Activated naive CD8-positive, alpha-beta T cell treated with anti-CD3 and anti-CD28 coated beads, Interleukin-2, amount 10 ng/mL, durations not matched to agents 7 days and 5 days (primary cell): ENCODE measurements around the gene TMEM140. TPM values are rescaled to one million over a fixed set of nuclear protein-coding genes. Genes with fewer than 3 reads are reported as not detected.
A peak's percentile ranks its signal among the peaks of the same experiment; 100 is the strongest.

Source experiments
- ATAC-seq: fragments of 150-1000 bp; cut with Tn5 transposase; one replicate; pipeline ENCODE4 v1.10.0; 2021; ENCODE audit warnings: low read depth, moderate library complexity
- POLR2A ChIA-PET: fragments of 350-600 bp; sonication (Branson Sonifier 250); formaldehyde crosslinking; loops from one replicate; lab custom pipeline; 2021; ENCODE audit warnings: antibody characterized with exemption; lab: Charles Lee
- DNase-seq: peaks from one replicate; pipeline ENCODE4 v3.0.0; 2021
- H3K27ac Mint-ChIP-seq: one replicate; pipeline ENCODE4 v1.8.0; 2022; ENCODE audit warnings: mild to moderate bottlenecking, mixed read lengths
- H3K27me3 Mint-ChIP-seq: one replicate; pipeline ENCODE4 v1.8.0; 2022; ENCODE audit warnings: mild to moderate bottlenecking, moderate library complexity, mixed read lengths
- H3K36me3 Mint-ChIP-seq: one replicate; pipeline ENCODE4 v1.8.0; 2021; ENCODE audit warnings: mild to moderate bottlenecking, mixed read lengths
- H3K4me1 Mint-ChIP-seq: one replicate; pipeline ENCODE4 v1.8.0; 2021; ENCODE audit warnings: mixed read lengths
- H3K4me3 Mint-ChIP-seq: one replicate; pipeline ENCODE4 v1.8.0; 2022; ENCODE audit warnings: mild to moderate bottlenecking, moderate library complexity, mixed read lengths
- H3K9me3 Mint-ChIP-seq: one replicate; pipeline ENCODE4 v1.8.0; 2021; ENCODE audit warnings: mixed read lengths
- total RNA-seq, 2 experiments: library from RNA; stranded (reverse); gene quantifications; one replicate each; pipeline ENCODE4 v1.2.3, GENCODE V29; 2021

Gene TMEM140
- total RNA-seq, 2 experiments from 2014 or later = 29.8 to 31.0 TPM

DNA sequence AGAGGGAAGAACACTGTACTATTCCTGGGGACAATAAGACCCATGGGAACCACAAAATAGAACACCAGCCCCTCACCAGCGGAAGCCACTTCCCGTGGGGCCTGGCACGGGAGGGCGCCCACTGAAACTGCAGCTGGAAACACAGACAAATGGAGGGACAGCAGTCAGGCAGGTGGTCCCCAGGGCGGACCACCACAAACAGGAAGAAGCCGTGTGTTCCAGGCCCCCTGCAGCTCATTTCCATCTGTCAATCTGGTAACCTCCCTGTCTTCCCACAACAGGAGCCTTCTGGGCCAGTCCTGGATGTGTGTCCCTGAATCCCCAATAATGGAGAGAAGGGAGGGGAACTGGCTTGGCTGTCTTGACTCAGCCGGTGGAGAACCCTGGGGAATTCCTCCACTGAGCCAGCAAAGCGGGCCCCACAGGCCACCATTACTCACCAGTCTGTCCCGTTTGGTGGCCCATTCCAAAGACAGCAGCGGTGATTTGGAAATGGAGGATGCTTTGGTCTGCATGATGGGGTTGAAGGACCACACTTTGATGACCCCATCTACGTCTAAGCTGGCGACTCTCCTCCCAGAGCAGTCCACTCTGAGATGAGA is 46.7 kb downstream of the TMEM140 start:
- peaks cover 2% of the 10 kb centered on the region for H3K4me1 Mint-ChIP-seq
- peaks cover 10% of the 10 kb centered on the region for H3K36me3 Mint-ChIP-seq
- no peaks in the 10 kb centered on the region for H3K9me3 Mint-ChIP-seq
- H3K27me3 Mint-ChIP-seq = no peaks in the 10 kb centered on the region
- H3K4me3 Mint-ChIP-seq = no peak overlapping the region
- POLR2A ChIA-PET = no interaction called here
- no peak for ATAC-seq
- no peak overlapping the region for H3K27ac Mint-ChIP-seq
- DNase-seq = no peak

DNA sequence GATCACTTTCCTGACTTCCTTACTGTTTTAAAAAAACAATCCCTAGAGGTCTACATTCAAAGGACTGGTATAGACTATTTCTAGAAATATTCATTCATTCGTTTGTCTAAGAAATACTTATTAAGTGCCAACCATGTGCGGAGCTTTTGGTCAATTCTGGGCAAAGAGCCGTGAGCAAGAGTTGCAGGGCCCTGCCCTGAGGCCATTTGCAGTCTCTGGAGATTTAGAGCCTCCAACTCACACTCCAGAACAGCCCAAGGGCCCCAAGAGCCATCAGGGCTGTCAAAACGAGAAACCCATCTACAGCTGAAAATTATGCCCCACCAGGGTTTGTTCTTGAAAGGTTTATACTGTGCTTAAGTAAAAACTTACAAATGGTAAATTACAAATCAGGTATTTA is 47.3 kb downstream of the TMEM140 start:
- H3K9me3 Mint-ChIP-seq = no peaks in the 10 kb centered on the region
- peaks cover 10% of the 10 kb centered on the region for H3K36me3 Mint-ChIP-seq
- H3K27ac Mint-ChIP-seq = no peak overlapping the region
- ATAC-seq (no peak), DNase-seq (no peak)
- H3K4me3 Mint-ChIP-seq = no peak overlapping the region
- no peaks in the 10 kb centered on the region for H3K27me3 Mint-ChIP-seq
- POLR2A ChIA-PET = no interaction called here
- peaks cover 2% of the 10 kb centered on the region for H3K4me1 Mint-ChIP-seq

DNA sequence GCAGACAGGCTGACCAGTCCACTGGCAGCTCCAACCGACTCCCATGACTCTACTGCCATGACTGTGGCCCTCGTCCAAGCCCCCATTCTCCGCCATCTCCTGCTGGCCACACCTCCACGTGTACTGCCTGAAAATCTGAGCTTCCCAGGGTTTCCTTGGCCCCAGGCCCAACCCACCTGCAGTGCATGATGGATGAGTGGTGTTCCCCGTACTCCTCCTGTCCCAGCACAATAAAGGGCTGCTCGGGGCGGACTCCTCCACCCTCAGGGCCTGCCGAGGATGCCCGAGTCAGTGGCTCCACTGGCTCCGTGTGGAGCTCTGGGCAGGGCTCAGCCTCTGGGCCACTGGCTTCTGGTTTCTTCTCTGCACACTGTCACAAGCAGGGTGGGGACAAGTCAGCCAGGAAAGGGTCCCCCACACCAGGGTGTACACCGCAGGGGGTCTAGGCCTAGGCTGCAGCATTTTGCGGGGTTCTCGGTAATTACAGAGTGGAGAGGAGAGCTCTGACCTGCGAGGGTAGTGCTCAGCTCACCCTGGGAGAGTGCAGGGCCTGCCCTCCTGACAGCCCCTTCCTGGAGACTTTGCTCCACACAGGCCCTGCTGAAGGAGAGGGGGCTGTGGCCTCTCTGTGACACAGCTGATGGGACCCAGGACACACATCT is 48.2 kb downstream of the TMEM140 start:
- Mint-ChIP-seq H3K27me3 (no peaks in the 10 kb centered on the region), H3K4me3 (no peak overlapping the region), H3K36me3 (peaks cover 7% of the 10 kb centered on the region), H3K9me3 (no peaks in the 10 kb centered on the region), H3K4me1 (peaks cover 2% of the 10 kb centered on the region), H3K27ac (no peak overlapping the region)
- POLR2A ChIA-PET = no interaction called here
- DNase-seq (no peak), ATAC-seq (no peak)

DNA sequence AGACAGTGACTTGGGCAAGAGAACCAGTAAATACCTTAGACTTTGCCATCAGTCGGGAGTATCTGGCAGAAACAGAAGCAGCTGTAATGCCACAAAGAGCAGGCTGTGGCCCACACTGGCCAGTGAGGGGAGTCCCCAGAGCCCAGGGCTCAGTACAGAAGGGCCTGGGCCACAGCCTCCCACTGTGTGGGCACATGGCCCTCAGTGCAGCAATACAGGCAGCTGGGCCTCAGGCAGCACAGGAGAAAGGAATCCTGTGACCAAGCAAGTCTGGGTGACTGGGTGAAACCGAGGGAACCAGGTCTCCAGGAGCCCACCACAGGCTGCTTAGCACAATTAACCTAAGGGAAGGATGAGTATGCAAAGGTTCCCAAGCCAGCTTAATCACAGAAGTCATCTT is 49.5 kb downstream of the TMEM140 start:
- POLR2A ChIA-PET = interaction anchor here (1.7 kb wide), 1 partner anchor 13 kb away, joined by 5 read pairs; the partner anchor contains the start of gene WDR91
- DNase-seq (no peak), ATAC-seq (no peak)
- peaks cover 8% of the 10 kb centered on the region for H3K36me3 Mint-ChIP-seq
- no peak overlapping the region for H3K4me3 Mint-ChIP-seq
- H3K27me3 Mint-ChIP-seq = no peaks in the 10 kb centered on the region
- H3K4me1 Mint-ChIP-seq = peaks cover 5% of the 10 kb centered on the region
- H3K27ac Mint-ChIP-seq = no peak overlapping the region
- H3K9me3 Mint-ChIP-seq = no peaks in the 10 kb centered on the region

DNA sequence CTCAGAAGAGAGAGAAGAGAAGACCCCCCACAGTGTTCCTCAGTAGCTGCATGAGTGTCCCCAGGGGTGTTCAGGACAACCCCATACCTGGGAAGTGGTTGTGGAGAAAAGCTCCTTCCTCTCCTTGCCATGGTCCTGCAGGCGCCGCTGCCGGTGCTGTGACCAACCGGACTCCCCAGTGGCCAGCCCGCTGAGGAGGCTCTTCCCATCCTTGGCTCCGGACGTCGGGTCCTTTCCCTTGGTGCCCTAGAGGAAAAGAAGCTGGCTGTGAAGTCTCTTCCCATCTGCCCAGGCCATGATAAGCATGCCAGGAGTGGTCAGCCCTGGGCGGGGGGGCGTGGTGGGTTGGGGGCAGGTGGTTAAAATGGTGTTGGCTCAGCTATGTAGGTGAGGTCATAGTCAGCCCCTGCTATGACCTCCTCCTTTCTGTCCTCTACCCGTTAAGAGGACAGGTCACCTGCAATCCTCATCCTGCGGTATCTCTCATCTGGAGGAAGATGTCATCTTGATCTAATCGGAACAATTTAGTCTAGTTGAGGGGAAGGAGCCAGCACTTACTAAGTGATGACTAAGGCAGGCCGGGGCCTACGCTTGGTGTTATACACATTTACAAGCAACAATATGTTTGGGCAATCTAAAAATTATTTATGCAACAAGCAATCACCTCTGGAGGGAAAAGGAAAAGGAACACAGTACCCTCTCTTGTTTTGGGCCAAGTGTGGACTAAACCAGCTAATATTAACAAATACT is 50.2 kb downstream of the TMEM140 start:
- Mint-ChIP-seq H3K27ac (no peak overlapping the region), H3K4me1 (peaks cover 7% of the 10 kb centered on the region), H3K4me3 (no peak overlapping the region), H3K36me3 (peaks cover 8% of the 10 kb centered on the region), H3K27me3 (no peaks in the 10 kb centered on the region), H3K9me3 (no peaks in the 10 kb centered on the region)
- POLR2A ChIA-PET = interaction anchor here (1.7 kb wide), 1 partner anchor 12 kb away, joined by 5 read pairs; the partner anchor contains the start of gene WDR91
- ATAC-seq (no peak), DNase-seq (no peak)

DNA sequence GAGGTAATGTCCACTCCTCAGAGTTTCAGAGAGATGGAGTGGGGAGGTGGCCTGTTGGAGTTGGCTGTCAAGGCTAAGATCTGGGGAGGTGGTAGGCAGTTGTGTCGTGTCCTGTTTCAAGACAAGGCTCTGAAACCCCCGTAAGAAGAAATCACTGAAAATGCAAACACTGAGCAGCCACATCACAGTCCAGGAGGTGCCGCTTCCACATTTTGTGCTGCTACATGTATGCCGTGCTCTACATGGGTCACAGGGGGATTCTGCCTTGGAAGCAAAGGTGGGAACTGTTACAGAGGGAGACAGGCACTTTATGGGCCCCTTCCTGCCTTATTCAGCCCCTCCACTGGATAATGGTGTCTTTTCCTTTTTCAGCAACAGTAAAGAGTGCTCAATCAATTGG is 51.6 kb downstream of the TMEM140 start:
- H3K9me3 Mint-ChIP-seq = no peaks in the 10 kb centered on the region
- H3K27me3 Mint-ChIP-seq = no peaks in the 10 kb centered on the region
- no peak for ATAC-seq
- peaks cover 14% of the 10 kb centered on the region for H3K36me3 Mint-ChIP-seq
- POLR2A ChIA-PET = no interaction called here
- H3K4me1 Mint-ChIP-seq = peaks cover 11% of the 10 kb centered on the region
- no peak overlapping the region for H3K4me3 Mint-ChIP-seq
- H3K27ac Mint-ChIP-seq = no peak overlapping the region
- no peak for DNase-seq

DNA sequence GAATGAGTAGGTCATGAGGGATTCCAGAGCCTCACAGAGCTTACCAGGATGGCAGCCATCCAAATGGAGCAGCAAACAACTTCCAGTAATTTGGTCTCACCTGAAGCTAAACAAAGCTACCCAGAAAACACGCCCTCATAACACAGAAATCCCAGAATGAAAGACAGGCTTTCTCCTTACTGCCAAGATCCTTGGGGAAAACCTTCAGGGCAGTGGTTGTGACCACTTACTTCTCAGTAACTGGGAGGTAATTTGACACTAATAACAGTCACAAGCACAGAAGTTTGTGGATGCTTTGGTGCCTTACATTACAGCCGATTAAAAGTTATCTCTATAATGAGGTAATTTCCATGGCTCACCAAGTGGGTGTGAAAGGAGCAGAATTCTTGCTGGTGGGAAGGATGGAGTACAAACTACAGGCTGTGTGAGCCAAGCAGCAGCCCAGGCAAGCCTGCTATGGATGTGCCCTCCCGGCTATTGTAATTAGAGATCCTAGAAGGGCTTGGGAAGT is 53.0 kb downstream of the TMEM140 start:
- no peaks in the 10 kb centered on the region for H3K9me3 Mint-ChIP-seq
- no peak overlapping the region for H3K27ac Mint-ChIP-seq
- peaks cover 11% of the 10 kb centered on the region for H3K4me1 Mint-ChIP-seq
- H3K4me3 Mint-ChIP-seq = no peak overlapping the region
- H3K27me3 Mint-ChIP-seq = no peaks in the 10 kb centered on the region
- H3K36me3 Mint-ChIP-seq = peaks cover 17% of the 10 kb centered on the region
- POLR2A ChIA-PET = no interaction called here
- DNase-seq = no peak
- ATAC-seq = no peak

DNA sequence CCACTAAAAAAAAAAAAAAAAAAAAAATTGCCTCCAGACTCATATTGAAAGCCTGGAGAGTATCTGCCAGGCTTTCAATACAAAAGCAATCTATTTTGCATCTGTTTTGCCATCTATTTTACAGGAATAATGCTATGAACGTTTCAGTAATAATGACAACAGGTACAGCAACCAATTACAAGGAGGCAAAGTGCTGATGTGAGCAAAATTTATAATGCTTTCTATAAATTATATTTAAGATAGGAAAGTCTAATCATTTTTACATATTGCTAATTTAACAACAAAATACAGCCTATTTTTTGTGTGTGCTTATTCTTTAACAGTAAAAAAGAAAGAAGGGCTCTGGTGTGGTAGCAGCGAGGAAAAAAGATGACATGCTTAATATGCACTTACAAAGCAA is 53.5 kb downstream of the TMEM140 start:
- H3K36me3 Mint-ChIP-seq = peaks cover 17% of the 10 kb centered on the region
- no peak overlapping the region for H3K27ac Mint-ChIP-seq

DNA sequence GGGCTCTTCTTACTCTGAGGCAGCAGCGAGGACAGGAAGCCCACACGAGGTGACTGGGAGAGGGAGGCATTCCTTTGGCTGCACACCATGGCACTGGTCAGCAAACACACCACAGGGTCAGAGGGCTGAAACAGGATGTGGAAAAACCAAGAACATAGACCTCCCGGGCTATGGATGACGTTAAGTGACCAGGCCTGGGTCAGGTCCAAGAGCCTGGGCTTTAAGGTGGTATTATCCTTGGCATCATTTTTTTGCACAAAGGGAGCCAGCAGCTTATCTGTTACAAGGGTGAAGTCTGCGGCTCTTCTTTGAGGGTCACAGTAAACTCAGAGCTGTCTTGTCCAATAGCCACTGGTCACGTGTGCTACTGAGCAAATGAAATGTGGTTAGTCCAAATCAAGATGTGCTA is 56.5 kb downstream of the TMEM140 start:
- H3K27ac Mint-ChIP-seq = no peak overlapping the region
- POLR2A ChIA-PET = no interaction called here
- peaks cover 15% of the 10 kb centered on the region for H3K36me3 Mint-ChIP-seq

More for the DNA sequence above, 53.5 kb downstream of the TMEM140 start:
- Mint-ChIP-seq H3K4me1 (peaks cover 11% of the 10 kb centered on the region), H3K27me3 (no peaks in the 10 kb centered on the region), H3K9me3 (no peaks in the 10 kb centered on the region), H3K4me3 (no peak overlapping the region)
- no peak for DNase-seq
- POLR2A ChIA-PET = no interaction called here
- ATAC-seq = no peak

DNA sequence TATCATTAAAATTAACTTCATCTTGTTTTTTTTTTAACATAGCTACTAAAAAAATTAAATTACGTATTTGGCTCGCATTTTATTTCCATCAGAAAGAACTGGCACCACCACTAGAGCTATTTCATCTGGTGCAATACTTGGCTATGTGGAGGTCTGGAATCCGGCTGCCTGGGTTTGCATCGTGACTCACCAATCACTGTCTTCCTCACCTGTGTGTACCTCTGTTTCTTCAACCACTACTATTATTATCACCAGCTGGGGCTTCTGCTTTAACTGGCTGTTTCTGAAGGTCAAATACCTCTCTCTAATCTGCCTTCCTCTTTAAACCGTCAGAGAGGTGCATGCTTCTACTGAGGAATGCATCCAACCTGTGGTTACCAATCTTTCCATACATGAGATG is 57.0 kb downstream of the TMEM140 start:
- no peaks in the 10 kb centered on the region for H3K9me3 Mint-ChIP-seq
- no peak overlapping the region for H3K4me3 Mint-ChIP-seq
- peaks cover 14% of the 10 kb centered on the region for H3K36me3 Mint-ChIP-seq
- no peaks in the 10 kb centered on the region for H3K27me3 Mint-ChIP-seq
- DNase-seq (no peak), ATAC-seq (no peak)
- POLR2A ChIA-PET = no interaction called here
- H3K27ac Mint-ChIP-seq = no peak overlapping the region
- peaks cover 16% of the 10 kb centered on the region for H3K4me1 Mint-ChIP-seq

More for the DNA sequence above, 56.5 kb downstream of the TMEM140 start:
- Mint-ChIP-seq H3K27me3 (no peaks in the 10 kb centered on the region), H3K4me3 (no peak overlapping the region), H3K4me1 (peaks cover 15% of the 10 kb centered on the region), H3K9me3 (no peaks in the 10 kb centered on the region)
- ATAC-seq (no peak), DNase-seq (no peak)

DNA sequence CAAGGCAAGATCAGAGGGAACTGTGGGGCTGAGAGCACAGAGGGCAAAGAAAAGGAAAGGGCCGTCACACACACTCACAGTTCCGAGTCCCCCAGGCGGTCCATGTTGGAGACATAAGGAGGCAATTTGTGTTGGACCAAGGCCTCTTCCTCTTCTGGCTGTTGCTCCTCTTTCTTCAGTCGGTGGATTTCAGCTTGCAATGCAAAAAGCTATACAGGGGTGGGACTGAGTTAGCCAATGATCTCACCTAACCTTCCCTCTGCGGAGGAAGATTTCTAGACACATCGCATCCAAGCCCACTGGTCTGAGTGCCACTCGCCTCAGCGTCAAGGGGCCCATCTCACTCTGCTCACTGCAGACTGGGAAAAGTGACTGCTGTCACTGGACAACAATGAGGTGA is 58.0 kb downstream of the TMEM140 start:
- no peaks in the 10 kb centered on the region for H3K9me3 Mint-ChIP-seq
- no peak overlapping the region for H3K27ac Mint-ChIP-seq
- peaks cover 14% of the 10 kb centered on the region for H3K36me3 Mint-ChIP-seq
- POLR2A ChIA-PET = no interaction called here
- ATAC-seq (no peak), DNase-seq (no peak)
- H3K4me3 Mint-ChIP-seq = no peak overlapping the region
- peaks cover 19% of the 10 kb centered on the region for H3K4me1 Mint-ChIP-seq
- no peaks in the 10 kb centered on the region for H3K27me3 Mint-ChIP-seq

DNA sequence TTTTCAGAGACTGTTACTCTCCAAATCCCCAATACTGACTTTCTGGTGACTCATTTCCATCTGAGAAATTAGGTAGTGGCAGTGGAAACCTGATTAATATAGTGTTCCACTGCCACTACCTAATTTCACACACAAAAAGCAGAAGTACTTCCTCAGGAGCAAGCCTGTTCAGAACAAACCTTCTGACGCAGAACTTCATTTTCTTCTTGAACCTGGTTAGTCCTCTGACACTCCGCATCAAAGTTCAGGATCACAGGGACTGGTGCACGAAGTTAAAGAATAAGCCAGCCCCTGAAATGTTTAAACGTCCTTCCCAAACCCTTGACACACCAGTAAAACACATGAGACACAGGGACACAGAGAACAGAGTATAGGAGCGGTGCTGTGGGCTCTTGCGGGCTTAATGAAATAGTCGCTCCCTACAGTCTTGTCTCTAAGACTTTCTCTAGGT is 59.1 kb downstream of the TMEM140 start:
- Mint-ChIP-seq H3K4me3 (no peak overlapping the region), H3K9me3 (no peaks in the 10 kb centered on the region), H3K27ac (no peak overlapping the region), H3K27me3 (peaks cover 1% of the 10 kb centered on the region), H3K4me1 (peaks cover 17% of the 10 kb centered on the region), H3K36me3 (peaks cover 10% of the 10 kb centered on the region)
- POLR2A ChIA-PET = no interaction called here
- ATAC-seq = no peak
- DNase-seq = no peak

DNA sequence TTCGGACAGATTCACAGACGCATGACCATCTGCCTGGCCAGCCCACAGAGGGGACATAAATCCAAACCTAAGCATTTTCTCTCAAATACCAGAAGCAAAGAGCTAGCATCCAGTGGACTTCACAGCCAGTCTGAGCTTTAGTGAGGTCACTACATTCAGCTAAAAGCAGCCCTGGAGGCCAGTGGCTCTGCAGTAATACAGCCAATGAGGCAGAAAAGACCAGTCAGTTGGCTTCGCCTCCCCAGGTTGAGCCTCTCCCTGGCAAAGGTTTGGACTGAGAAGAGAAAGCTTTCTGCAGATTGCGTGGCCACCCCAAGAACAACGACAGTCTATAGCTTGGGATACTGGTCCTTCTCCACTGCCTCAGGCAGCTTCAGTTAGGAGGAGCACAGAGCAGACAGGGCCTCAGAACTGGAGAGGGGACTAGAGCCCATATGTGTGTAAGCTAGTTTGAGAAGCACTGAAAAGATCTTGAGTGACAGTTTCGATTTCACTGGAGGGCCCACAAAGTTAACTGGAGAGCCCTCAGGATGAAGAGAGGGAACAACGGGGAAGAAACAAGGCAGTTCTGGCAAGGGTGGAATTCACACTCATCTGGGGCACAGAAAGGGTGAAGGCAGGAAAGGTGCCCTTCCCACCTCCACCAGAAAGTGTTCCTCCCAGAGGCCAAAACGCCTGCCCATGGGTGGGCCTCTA is 59.7 kb downstream of the TMEM140 start:
- H3K36me3 Mint-ChIP-seq = peaks cover 10% of the 10 kb centered on the region
- DNase-seq (no peak), ATAC-seq (no peak)
- no peak overlapping the region for H3K4me3 Mint-ChIP-seq
- H3K9me3 Mint-ChIP-seq = no peaks in the 10 kb centered on the region
- H3K27me3 Mint-ChIP-seq = peaks cover 1% of the 10 kb centered on the region
- POLR2A ChIA-PET = no interaction called here
- H3K27ac Mint-ChIP-seq = peak overlapping the region; percentile 33
- H3K4me1 Mint-ChIP-seq = peaks cover 14% of the 10 kb centered on the region
